Trophoblast cell (in vitro differentiated cells and primary cell): ENCODE data around the gene GABRB2.
A peak's percentile ranks its signal among the peaks of the same experiment; 100 is the strongest.
"Not testable (repeated sequence)": the region's sequence is repeated elsewhere in the genome, so short reads cannot be mapped to it uniquely, and the experiment has no call there.

Experiments
- DNase-seq, 2 donors: peaks; one replicate each; pipeline ENCODE4 v3.0.0-alpha.2; 2016
- H2AFZ ChIP-seq: 2 replicates; pipeline ENCODE4 v1.6.1; 2013; ENCODE audit warnings: low read length, moderate library complexity, mild to moderate bottlenecking; ENCODE audit not compliant: insufficient read depth, poor library complexity
- H2AK5ac ChIP-seq: 2 replicates; pipeline ENCODE4 v1.6.1; 2013; ENCODE audit warnings: mild to moderate bottlenecking, low read length
- H2BK120ac ChIP-seq: 2 replicates; pipeline ENCODE4 v1.6.1; 2013; ENCODE audit warnings: low read length, mild to moderate bottlenecking, moderate library complexity; ENCODE audit not compliant: insufficient read depth, poor library complexity
- H2BK12ac ChIP-seq: 2 replicates; pipeline ENCODE4 v1.6.1; 2013; ENCODE audit warnings: mild to moderate bottlenecking, low read length, moderate library complexity
- H2BK5ac ChIP-seq: 2 replicates; pipeline ENCODE4 v1.6.1; 2013; ENCODE audit warnings: low read length, low read depth, moderate library complexity, mild to moderate bottlenecking; ENCODE audit not compliant: poor library complexity
- H3K14ac ChIP-seq: 2 replicates; pipeline ENCODE4 v1.6.1; 2013; ENCODE audit warnings: mild to moderate bottlenecking, low read length
- H3K18ac ChIP-seq: 2 replicates; pipeline ENCODE4 v1.6.1; 2013; ENCODE audit warnings: mild to moderate bottlenecking, low read length
- H3K23ac ChIP-seq: 2 replicates; pipeline ENCODE4 v1.6.1; 2013; ENCODE audit warnings: low read length
- H3K27ac ChIP-seq: 2 replicates; pipeline ENCODE4 v1.5.1; 2013; ENCODE audit warnings: low read depth, mild to moderate bottlenecking, inconsistent platforms, low read length, moderate library complexity
- H3K27me3 ChIP-seq: 2 replicates; pipeline ENCODE4 v1.6.1; 2013; ENCODE audit warnings: inconsistent platforms, mild to moderate bottlenecking, low read length, moderate library complexity; ENCODE audit not compliant: insufficient read depth
- H3K36me3 ChIP-seq, 2 experiments: 1 replicate in 1 of 2; 2 replicates in 1 of 2; pipeline ENCODE4 v1.6.1; 2013; ENCODE audit warnings: low read length in 2 of 2, mild to moderate bottlenecking in 2 of 2, moderate library complexity in 1 of 2; ENCODE audit not compliant: insufficient read depth in 2 of 2, control insufficient read depth in 1 of 2
- H3K4ac ChIP-seq: 2 replicates; pipeline ENCODE4 v1.6.1; 2013; ENCODE audit warnings: low read depth, mild to moderate bottlenecking, low read length, moderate library complexity
- H3K4me1 ChIP-seq, 2 experiments: 1 replicate in 1 of 2; 2 replicates in 1 of 2; pipeline ENCODE4 v1.6.1; 2013; ENCODE audit warnings: low read length in 2 of 2, mild to moderate bottlenecking in 2 of 2, moderate library complexity in 1 of 2; ENCODE audit not compliant: insufficient read depth in 2 of 2, control insufficient read depth in 1 of 2
- H3K4me2 ChIP-seq: 2 replicates; pipeline ENCODE4 v1.6.1; 2013; ENCODE audit warnings: inconsistent platforms, mild to moderate bottlenecking, low read length, moderate library complexity
- H3K4me3 ChIP-seq: 2 replicates; pipeline ENCODE4 v1.5.1; 2013; ENCODE audit warnings: mild to moderate bottlenecking, low read depth, low read length, inconsistent platforms
- H3K79me1 ChIP-seq: one replicate; pipeline ENCODE4 v1.6.1; 2013; ENCODE audit warnings: low read length
- H3K79me2 ChIP-seq: 2 replicates; pipeline ENCODE4 v1.6.1; 2013; ENCODE audit warnings: low read length, mild to moderate bottlenecking; ENCODE audit not compliant: control insufficient read depth, insufficient read depth, poor library complexity
- H3K9ac ChIP-seq: 2 replicates; pipeline ENCODE4 v1.6.1; 2013; ENCODE audit warnings: mild to moderate bottlenecking, low read length
- H3K9me3 ChIP-seq: 2 replicates; pipeline ENCODE4 v1.6.1; 2013; ENCODE audit warnings: low read depth, mild to moderate bottlenecking, control low read depth, inconsistent platforms, low read length; ENCODE audit not compliant: insufficient read depth
- H4K12ac ChIP-seq: 2 replicates; pipeline ENCODE4 v1.6.1; 2013; ENCODE audit warnings: low read depth, mild to moderate bottlenecking, low read length, moderate library complexity
- H4K8ac ChIP-seq: 2 replicates; pipeline ENCODE4 v1.6.1; 2013; ENCODE audit warnings: low read depth, mild to moderate bottlenecking, low read length, moderate library complexity
- H4K91ac ChIP-seq: one replicate; pipeline ENCODE4 v1.6.1; 2013; ENCODE audit warnings: low read depth, mild to moderate bottlenecking, low read length, moderate library complexity
- WGBS: extraction: QIAGEN DNeasy Blood & Tissue Kit; methylation state at CpG from one replicate; pipeline ENCODE4 v1.1.7; 2013; ENCODE audit warnings: missing lambda C conversion rate; ENCODE audit not compliant: insufficient read length, insufficient coverage; ENCODE audit errors: extremely low coverage; 5-methylcytosine and 5-hydroxymethylcytosine counted together

GABRB2 gene

GRCh38 chr5:161256957-161257356 is 289.6 kb downstream of the GABRB2 start:
- H3K79me1 ChIP-seq, result no peaks in the 10 kb centered on the region
- no peak overlapping the region for H3K9ac ChIP-seq
- H4K12ac ChIP-seq, result no peak overlapping the region

GRCh38 chr5:161252955-161253354 is 293.6 kb downstream of the GABRB2 start:
- H3K4ac ChIP-seq, H3K4me3 ChIP-seq, H2BK12ac ChIP-seq, H3K14ac ChIP-seq, H3K4me2 ChIP-seq, H2BK120ac ChIP-seq, H3K9me3 ChIP-seq, H3K9ac ChIP-seq, H3K79me1 ChIP-seq, H3K27me3 ChIP-seq, H4K91ac ChIP-seq, H3K4me1 ChIP-seq, H4K8ac ChIP-seq, H3K79me2 ChIP-seq, H3K23ac ChIP-seq, H3K27ac ChIP-seq, H2BK5ac ChIP-seq, H2AFZ ChIP-seq, H2AK5ac ChIP-seq, DNase-seq, H4K12ac ChIP-seq, H3K18ac ChIP-seq, H3K36me3 ChIP-seq: not testable (repeated sequence)
- WGBS, result no CpG with 5 or more reads among the region's 3 CpGs

More at GRCh38 chr5:161256957-161257356, 289.6 kb downstream of the GABRB2 start:
- Histone ChIP-seq H2BK5ac (no peak overlapping the region), H3K9me3 (no peaks in the 10 kb centered on the region), H3K4me3 (no peak overlapping the region), H2BK120ac (no peak overlapping the region), H3K27me3 (no peaks in the 10 kb centered on the region), H3K79me2 (no peaks in the 10 kb centered on the region), H2AK5ac (no peak overlapping the region), H3K14ac (no peak overlapping the region), H3K18ac (no peak overlapping the region), H3K27ac (no peak overlapping the region), H4K91ac (no peak overlapping the region), H3K4me1 (no peaks in the 10 kb centered on the region), H2BK12ac (no peak overlapping the region), H3K4ac (no peak overlapping the region), H3K36me3 (no peaks in the 10 kb centered on the region), H3K23ac (no peak overlapping the region), H4K8ac (no peak overlapping the region), H2AFZ (no peak overlapping the region), H3K4me2 (no peak overlapping the region)
- no peak for DNase-seq
- no CpG with 5 or more reads among the region's 2 CpGs for WGBS

GRCh38 chr5:161246749-161247148 is 299.8 kb downstream of the GABRB2 start:
- Histone ChIP-seq H3K9me3 (no peaks in the 10 kb centered on the region), H3K4me1 (no peaks in the 10 kb centered on the region), H3K36me3 (no peaks in the 10 kb centered on the region), H3K18ac (no peak overlapping the region), H2BK12ac (no peak overlapping the region), H2BK120ac (no peak overlapping the region), H3K27ac (no peak overlapping the region), H3K4ac (no peak overlapping the region), H4K12ac (no peak overlapping the region), H3K14ac (no peak overlapping the region), H3K79me1 (no peaks in the 10 kb centered on the region), H3K23ac (no peak overlapping the region), H2AK5ac (no peak overlapping the region), H3K27me3 (no peaks in the 10 kb centered on the region), H4K91ac (no peak overlapping the region), H3K4me2 (no peak overlapping the region), H3K4me3 (no peak overlapping the region), H2BK5ac (no peak overlapping the region), H3K9ac (no peak overlapping the region), H2AFZ (no peak overlapping the region), H3K79me2 (no peaks in the 10 kb centered on the region), H4K8ac (no peak overlapping the region)
- no CpG with 5 or more reads among the region's 4 CpGs for WGBS
- DNase-seq, result no peak

- H4K12ac ChIP-seq, H3K4me2 ChIP-seq, H3K27ac ChIP-seq, H2BK5ac ChIP-seq, H3K27me3 ChIP-seq, H4K91ac ChIP-seq, H2BK12ac ChIP-seq, H2AK5ac ChIP-seq, H3K9ac ChIP-seq, H3K4me1 ChIP-seq, H3K23ac ChIP-seq, H4K8ac ChIP-seq, H3K9me3 ChIP-seq, H3K4me3 ChIP-seq, H3K79me1 ChIP-seq, H3K4ac ChIP-seq, H3K79me2 ChIP-seq, H3K18ac ChIP-seq, H2BK120ac ChIP-seq, H3K14ac ChIP-seq, H3K36me3 ChIP-seq, H2AFZ ChIP-seq: not testable (repeated sequence)
- WGBS, result no CpG with 5 or more reads among the region's 5 CpGs
- peak in 1 of 2 donors; percentile 26 for DNase-seq
Measured at GRCh38 chr5:161245846-161246245, 300.7 kb downstream of the GABRB2 start.
